SK-N-SH (cell line): ENCODE results near the gene ABCA4.

ENCODE experiments used
- CTCF ChIP-seq: fragments of 200-600 bp; sonication (generic); IDR thresholded peaks from 2 replicates; pipeline ENCODE4 v1.6.1; 2017; ENCODE audit warnings: antibody characterized with exemption, mild to moderate bottlenecking, moderate library complexity
- EP300 ChIP-seq, 2 experiments: IDR thresholded peaks; 2 replicates each; pipeline versions ENCODE4 v1.4.0 to v1.6.1; 2012; ENCODE audit warnings: borderline replicate concordance in 1 of 2, low read depth in 1 of 2, low read length in 1 of 2
- EZH2phosphoT487 ChIP-seq: fragments of 200-600 bp; sonication (generic); IDR thresholded peaks from 2 replicates; pipeline ENCODE4 v1.6.1; 2017; ENCODE audit warnings: low read depth, mixed run types, mild to moderate bottlenecking, antibody characterized with exemption, moderate library complexity, borderline replicate concordance
- GABPA ChIP-seq: IDR thresholded peaks from 2 replicates; pipeline ENCODE4 v1.4.0; 2012; ENCODE audit warnings: low read depth, mild to moderate bottlenecking
- MXI1 ChIP-seq: IDR thresholded peaks from 2 replicates; pipeline ENCODE4 v1.6.1; 2012; ENCODE audit warnings: mild to moderate bottlenecking, low read depth, low read length, improper control_type of control experiment
- NFIC ChIP-seq: IDR thresholded peaks from 2 replicates; pipeline ENCODE4 v1.4.0; 2012; ENCODE audit warnings: borderline replicate concordance
- RCOR1 ChIP-seq: fragments of 150-350 bp; IDR thresholded peaks from 2 replicates; pipeline ENCODE4 v1.6.1; 2017; ENCODE audit warnings: antibody characterized with exemption, low read length
- RXRA ChIP-seq: IDR thresholded peaks from 2 replicates; pipeline ENCODE4 v1.4.0; 2012; ENCODE audit warnings: low read depth, mild to moderate bottlenecking, borderline replicate concordance
- SIN3A ChIP-seq: IDR thresholded peaks from 2 replicates; pipeline ENCODE4 v1.6.1; 2012; ENCODE audit warnings: low read depth, mild to moderate bottlenecking, low read length, moderate library complexity, borderline replicate concordance

DNA sequence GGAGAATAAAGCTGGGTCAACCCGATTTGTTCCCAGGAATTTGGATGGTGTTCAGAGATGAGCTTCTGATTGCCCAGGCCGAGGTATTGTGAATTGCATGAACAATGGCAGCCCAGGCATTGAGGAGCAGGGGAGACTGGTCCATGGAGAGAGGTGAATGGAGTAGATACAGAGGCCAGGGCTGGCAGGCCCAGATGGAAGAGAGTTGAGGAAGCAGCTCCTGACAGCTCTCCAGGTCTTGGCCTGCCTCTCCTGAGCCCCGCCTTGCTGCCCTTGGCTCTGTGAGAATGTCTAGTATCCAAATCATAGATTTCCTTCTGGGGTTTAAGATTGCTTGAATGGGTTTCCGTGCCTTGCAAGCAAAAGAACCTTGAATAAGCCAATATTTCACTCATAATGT is 11.5 kb downstream of the ABCA4 start:
- TF ChIP-seq GABPA: no peak
- no peak for TF ChIP-seq RCOR1
- TF ChIP-seq CTCF: no peak
- TF ChIP-seq RXRA: no peak
- no peak for TF ChIP-seq SIN3A
- no peak for TF ChIP-seq EZH2phosphoT487
- TF ChIP-seq MXI1: no peak
- no peak for TF ChIP-seq NFIC
- no peak for TF ChIP-seq EP300 (IDR thresholded peaks at IDR 0.05; ENCODE audit: borderline replicate concordance in 1 of 2, low read depth in 1 of 2, low read length in 1 of 2)
